Measurements from ENCODE around the gene DGKI. TPM values are rescaled to one million over a fixed set of nuclear protein-coding genes. Genes with fewer than 3 reads are reported as not detected.

DGKI gene
- total RNA-seq, 5 donors from 2014 or later (not counting 1 experiment from before 2014, with no cell fraction given) = not detected

GRCh38 chr7:137363683-137364082 is 483.1 kb downstream of the DGKI start:
- no peak for ATAC-seq (replicated peaks in 1 of 4)
- Histone ChIP-seq H3K36me3 (ENCODE audit: control insufficient read depth in 2 of 2, extremely low read depth in 1 of 2, insufficient read depth in 1 of 2, low read length in 1 of 2) (no peaks in the 10 kb centered on the region), H3K9me3 (peaks cover 2% of the 10 kb centered on the region), H3K4me1 (ENCODE audit: control insufficient read depth in 1 of 2, extremely low read depth in 1 of 2, insufficient read depth in 2 of 2, low read length in 2 of 2) (no peaks in the 10 kb centered on the region), H3K27me3 (replicated peaks in 1 of 2; ENCODE audit: control insufficient read depth in 2 of 2, extremely low read depth in 1 of 2, insufficient read depth in 2 of 2, low read length in 1 of 2) (no peaks in the 10 kb centered on the region), H3K27ac (ENCODE audit: low read length) (no peak overlapping the region), H3K4me3 (ENCODE audit: control insufficient read depth in 1 of 2, extremely low read depth in 1 of 2, low read length in 1 of 2) (no peak overlapping the region)
- no peaks in the 10 kb centered on the region for H3K27me3 Mint-ChIP-seq
- H3K4me3 Mint-ChIP-seq = no peak overlapping the region
- no peaks in the 10 kb centered on the region for H3K4me1 Mint-ChIP-seq
- 93% methylated on average over 6 of the region's 6 CpGs for WGBS (ENCODE audit: insufficient coverage)
- ChIA-PET POLR2A (no interaction called here), CTCF (no interaction called here)
- no peak overlapping the region for H3K27ac Mint-ChIP-seq
- no peaks in the 10 kb centered on the region for H3K36me3 Mint-ChIP-seq
- DNase-seq = no peak
- H3K9me3 Mint-ChIP-seq = peaks cover 15 to 25% (median 25%) of the 10 kb centered on the region in 3 donors

GRCh38 chr7:137360087-137360679 is 486.6 kb downstream of the DGKI start:
- ChIA-PET POLR2A (no interaction called here), CTCF (no interaction called here)
- H3K4me3 Mint-ChIP-seq = no peak overlapping the region
- no peaks in the 10 kb centered on the region for H3K36me3 Mint-ChIP-seq
- no peak for DNase-seq
- no peaks in the 10 kb centered on the region for H3K4me1 ChIP-seq (ENCODE audit: control insufficient read depth in 1 of 2, extremely low read depth in 1 of 2, insufficient read depth in 2 of 2, low read length in 2 of 2)
- peaks cover 2% of the 10 kb centered on the region for H3K9me3 ChIP-seq
- H3K9me3 Mint-ChIP-seq = peaks cover 18 to 34% (median 20%) of the 10 kb centered on the region in 3 donors
- no peaks in the 10 kb centered on the region for H3K27me3 ChIP-seq (replicated peaks in 1 of 2; ENCODE audit: control insufficient read depth in 2 of 2, extremely low read depth in 1 of 2, insufficient read depth in 2 of 2, low read length in 1 of 2)
- H3K4me3 ChIP-seq (ENCODE audit: control insufficient read depth in 1 of 2, extremely low read depth in 1 of 2, low read length in 1 of 2) = no peak overlapping the region
- no peaks in the 10 kb centered on the region for H3K27me3 Mint-ChIP-seq
- WGBS (ENCODE audit: insufficient coverage) = 70% methylated on average over 1 of the region's 1 CpG
- H3K4me1 Mint-ChIP-seq = no peaks in the 10 kb centered on the region
- H3K27ac ChIP-seq (ENCODE audit: low read length) = no peak overlapping the region
- no peak for ATAC-seq (replicated peaks in 1 of 4)
- no peaks in the 10 kb centered on the region for H3K36me3 ChIP-seq (ENCODE audit: control insufficient read depth in 2 of 2, extremely low read depth in 1 of 2, insufficient read depth in 1 of 2, low read length in 1 of 2)
- H3K27ac Mint-ChIP-seq = no peak overlapping the region

- Mint-ChIP-seq H3K27me3 (no peaks in the 10 kb centered on the region), H3K4me3 (no peak overlapping the region), H3K27ac (no peak overlapping the region), H3K36me3 (no peaks in the 10 kb centered on the region), H3K9me3 (peaks cover 3 to 19% (median 5%) of the 10 kb centered on the region in 3 donors), H3K4me1 (no peaks in the 10 kb centered on the region)
- H3K36me3 ChIP-seq (ENCODE audit: control insufficient read depth in 2 of 2, extremely low read depth in 1 of 2, insufficient read depth in 1 of 2, low read length in 1 of 2) = no peaks in the 10 kb centered on the region
- ChIA-PET CTCF (no interaction called here), POLR2A (no interaction called here)
- no peak overlapping the region for H3K4me3 ChIP-seq (ENCODE audit: control insufficient read depth in 1 of 2, extremely low read depth in 1 of 2, low read length in 1 of 2)
- H3K4me1 ChIP-seq (ENCODE audit: control insufficient read depth in 1 of 2, extremely low read depth in 1 of 2, insufficient read depth in 2 of 2, low read length in 2 of 2) = no peaks in the 10 kb centered on the region
- H3K27me3 ChIP-seq (replicated peaks in 1 of 2; ENCODE audit: control insufficient read depth in 2 of 2, extremely low read depth in 1 of 2, insufficient read depth in 2 of 2, low read length in 1 of 2) = no peaks in the 10 kb centered on the region
- ATAC-seq (replicated peaks in 1 of 4) (no peak), DNase-seq (no peak)
- H3K27ac ChIP-seq (ENCODE audit: low read length) = no peak overlapping the region
- peaks cover 2% of the 10 kb centered on the region for H3K9me3 ChIP-seq
Measured at GRCh38 chr7:137354961-137355360, 491.8 kb downstream of the DGKI start.

- Mint-ChIP-seq H3K4me1 (no peaks in the 10 kb centered on the region), H3K4me3 (no peak overlapping the region), H3K9me3 (peaks cover 3 to 19% (median 5%) of the 10 kb centered on the region in 3 donors), H3K27ac (no peak overlapping the region), H3K36me3 (no peaks in the 10 kb centered on the region), H3K27me3 (no peaks in the 10 kb centered on the region)
- 74% methylated on average over 3 of the region's 5 CpGs for WGBS (ENCODE audit: insufficient coverage)
- ChIA-PET CTCF (no interaction called here), POLR2A (no interaction called here)
- H3K9me3 ChIP-seq = peaks cover 2% of the 10 kb centered on the region
- H3K36me3 ChIP-seq (ENCODE audit: control insufficient read depth in 2 of 2, extremely low read depth in 1 of 2, insufficient read depth in 1 of 2, low read length in 1 of 2) = no peaks in the 10 kb centered on the region
- no peaks in the 10 kb centered on the region for H3K27me3 ChIP-seq (replicated peaks in 1 of 2; ENCODE audit: control insufficient read depth in 2 of 2, extremely low read depth in 1 of 2, insufficient read depth in 2 of 2, low read length in 1 of 2)
- no peak overlapping the region for H3K27ac ChIP-seq (ENCODE audit: low read length)
- DNase-seq = no peak
- H3K4me3 ChIP-seq (ENCODE audit: control insufficient read depth in 1 of 2, extremely low read depth in 1 of 2, low read length in 1 of 2) = no peak overlapping the region
- no peak for ATAC-seq (replicated peaks in 1 of 4)
- no peaks in the 10 kb centered on the region for H3K4me1 ChIP-seq (ENCODE audit: control insufficient read depth in 1 of 2, extremely low read depth in 1 of 2, insufficient read depth in 2 of 2, low read length in 2 of 2)
Measured at GRCh38 chr7:137354396-137354795, 492.4 kb downstream of the DGKI start.

- peaks cover 0 to 12% (median 0%) of the 10 kb centered on the region in 3 donors for H3K9me3 Mint-ChIP-seq
- H3K27me3 ChIP-seq (replicated peaks in 1 of 2; ENCODE audit: control insufficient read depth in 2 of 2, extremely low read depth in 1 of 2, insufficient read depth in 2 of 2, low read length in 1 of 2) = no peaks in the 10 kb centered on the region
- no peaks in the 10 kb centered on the region for H3K36me3 ChIP-seq (ENCODE audit: control insufficient read depth in 2 of 2, extremely low read depth in 1 of 2, insufficient read depth in 1 of 2, low read length in 1 of 2)
- CTCF ChIA-PET = no interaction called here
- no peaks in the 10 kb centered on the region for H3K9me3 ChIP-seq
- H3K36me3 Mint-ChIP-seq = no peaks in the 10 kb centered on the region
- 27% methylated on average over 1 of the region's 2 CpGs for WGBS (ENCODE audit: insufficient coverage)
- no peaks in the 10 kb centered on the region for H3K27me3 Mint-ChIP-seq
- no peak overlapping the region for H3K4me3 ChIP-seq (ENCODE audit: control insufficient read depth in 1 of 2, extremely low read depth in 1 of 2, low read length in 1 of 2)
- ATAC-seq (replicated peaks in 1 of 4) (no peak), DNase-seq (no peak)
- H3K4me1 Mint-ChIP-seq = no peaks in the 10 kb centered on the region
- POLR2A ChIA-PET = no interaction called here
- no peaks in the 10 kb centered on the region for H3K4me1 ChIP-seq (ENCODE audit: control insufficient read depth in 1 of 2, extremely low read depth in 1 of 2, insufficient read depth in 2 of 2, low read length in 2 of 2)
- H3K27ac ChIP-seq (ENCODE audit: low read length) = no peak overlapping the region
- H3K27ac Mint-ChIP-seq = no peak overlapping the region
- H3K4me3 Mint-ChIP-seq = no peak overlapping the region
Measured at GRCh38 chr7:137351941-137352340, 494.8 kb downstream of the DGKI start.

- no peaks in the 10 kb centered on the region for H3K9me3 ChIP-seq
- H3K36me3 ChIP-seq (ENCODE audit: control insufficient read depth in 2 of 2, extremely low read depth in 1 of 2, insufficient read depth in 1 of 2, low read length in 1 of 2) = no peaks in the 10 kb centered on the region
- peaks cover 0 to 5% of the 10 kb centered on the region in 2 experiments for H3K27me3 ChIP-seq (replicated peaks in 1 of 2; ENCODE audit: control insufficient read depth in 2 of 2, extremely low read depth in 1 of 2, insufficient read depth in 2 of 2, low read length in 1 of 2)
- no peak overlapping the region for H3K27ac ChIP-seq (ENCODE audit: low read length)
- DNase-seq = no peak
- ATAC-seq (replicated peaks in 1 of 4) = no peak
- Mint-ChIP-seq H3K36me3 (no peaks in the 10 kb centered on the region), H3K27me3 (peaks cover 5 to 9% of the 10 kb centered on the region in 2 donors), H3K4me3 (no peak overlapping the region), H3K9me3 (peaks cover 0 to 7% (median 5%) of the 10 kb centered on the region in 3 donors), H3K27ac (no peak overlapping the region), H3K4me1 (peaks cover 0 to 6% (median 0%) of the 10 kb centered on the region in 3 donors)
- no CpG with 5 or more reads among the region's 6 CpGs for WGBS (ENCODE audit: insufficient coverage)
- CTCF ChIA-PET = no interaction called here
- no peaks in the 10 kb centered on the region for H3K4me1 ChIP-seq (ENCODE audit: control insufficient read depth in 1 of 2, extremely low read depth in 1 of 2, insufficient read depth in 2 of 2, low read length in 2 of 2)
- POLR2A ChIA-PET = no interaction called here
- H3K4me3 ChIP-seq (ENCODE audit: control insufficient read depth in 1 of 2, extremely low read depth in 1 of 2, low read length in 1 of 2) = no peak overlapping the region
Measured at GRCh38 chr7:137345799-137346449, 500.9 kb downstream of the DGKI start.

Measured in T-cell (primary cell).